ENCODE data around the gene XAGE2.
"Not testable (repeated sequence)": the region's sequence is repeated elsewhere in the genome, so short reads cannot be mapped to it uniquely, and the experiment has no call there.

XAGE2 gene, protein sequence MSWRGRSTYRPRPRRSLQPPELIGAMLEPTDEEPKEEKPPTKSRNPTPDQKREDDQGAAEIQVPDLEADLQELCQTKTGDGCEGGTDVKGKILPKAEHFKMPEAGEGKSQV

GRCh38 chrX:52368368-52369055 lies at the start of gene XAGE2:
XAGE2 (plus strand) TSS chrX:52369021; CDS start chrX:52370015, 994 bp downstream.
- no peak for DNase-seq

GRCh38 chrX:52337410-52337809 lies 31.4 kb upstream of the XAGE2 start:
- no peak for DNase-seq

DNA sequence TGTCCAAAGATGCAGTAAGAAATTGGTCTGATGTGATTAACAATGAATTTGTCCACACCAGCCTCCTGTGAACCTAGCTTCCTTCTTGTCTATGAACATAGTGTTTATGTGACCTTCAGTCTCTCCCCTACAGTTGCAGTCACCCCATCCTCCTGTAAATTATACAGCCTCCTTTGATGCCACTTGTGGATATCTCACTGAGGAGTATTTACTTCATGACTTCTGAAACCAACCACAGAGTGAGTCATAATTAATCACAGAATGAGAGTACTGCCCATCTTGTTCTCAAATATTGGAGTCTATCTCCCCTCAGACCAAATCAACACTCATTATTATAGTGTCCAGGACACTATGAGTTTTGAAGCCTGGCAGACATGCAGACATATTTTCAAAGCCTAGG lies 27.3 kb upstream of the XAGE2 start:
- DNase-seq = no peak

GRCh38 chrX:52343131-52343530 lies 25.7 kb upstream of the XAGE2 start:
- DNase-seq = not testable (repeated sequence)

- DNase-seq = peak; percentile 3
These were observed 23.4 kb upstream of the XAGE2 start for GRCh38 chrX:52345402-52345801.

GRCh38 chrX:52346174-52347165 lies 22.4 kb upstream of the XAGE2 start:
- DNase-seq = no peak

DNA sequence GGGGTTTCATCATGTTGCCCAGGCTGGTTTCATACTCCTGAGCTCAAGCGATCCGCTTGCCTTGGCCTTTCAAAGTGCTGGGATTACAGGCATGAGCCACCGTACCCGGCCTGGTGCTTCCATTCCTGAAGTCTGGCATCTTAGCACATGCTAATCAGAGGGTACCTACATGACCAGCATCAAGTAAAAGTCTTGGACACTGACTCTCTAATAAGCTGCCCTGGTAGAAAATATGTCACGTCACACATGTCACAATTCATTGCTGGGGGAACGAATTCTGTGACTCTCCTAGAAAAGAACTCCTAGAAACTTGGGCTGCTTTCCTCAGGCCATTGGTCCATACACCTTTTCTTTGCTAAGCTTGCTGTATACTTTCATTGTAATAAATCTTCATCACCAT lies 19.1 kb upstream of the XAGE2 start:
- DNase-seq = no peak

- no peak for DNase-seq
These were observed 16.3 kb upstream of the XAGE2 start for GRCh38 chrX:52352551-52352950.

DNA sequence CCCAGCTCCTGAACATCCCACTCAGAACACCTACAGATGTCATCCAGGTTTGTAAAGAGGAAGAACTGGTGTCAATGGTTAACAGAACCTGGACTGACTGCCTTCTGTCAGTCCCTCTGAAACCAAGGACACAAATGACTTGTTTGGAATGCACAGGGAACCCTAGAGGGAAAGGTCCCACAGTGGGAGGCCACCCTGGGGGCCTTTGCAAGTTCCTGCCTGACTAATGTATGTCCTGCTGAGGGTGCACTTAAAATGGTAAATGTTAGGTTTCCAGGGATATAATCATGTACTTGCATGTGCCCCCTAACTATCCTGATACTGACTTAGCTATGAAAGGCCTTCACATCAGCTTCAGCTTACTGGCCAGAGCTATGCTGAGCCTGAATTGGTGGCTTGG lies 15.0 kb upstream of the XAGE2 start:
- no peak for DNase-seq

- no peak for DNase-seq
These were observed 13.7 kb upstream of the XAGE2 start for GRCh38 chrX:52355108-52355507.

GRCh38 chrX:52359614-52360232 lies 9.1 kb upstream of the XAGE2 start:
- no peak for DNase-seq

GRCh38 chrX:52361941-52362340 lies 6.9 kb upstream of the XAGE2 start:
- no peak for DNase-seq

- DNase-seq = no peak
These were observed 5.5 kb upstream of the XAGE2 start for GRCh38 chrX:52363247-52363883.

DNA sequence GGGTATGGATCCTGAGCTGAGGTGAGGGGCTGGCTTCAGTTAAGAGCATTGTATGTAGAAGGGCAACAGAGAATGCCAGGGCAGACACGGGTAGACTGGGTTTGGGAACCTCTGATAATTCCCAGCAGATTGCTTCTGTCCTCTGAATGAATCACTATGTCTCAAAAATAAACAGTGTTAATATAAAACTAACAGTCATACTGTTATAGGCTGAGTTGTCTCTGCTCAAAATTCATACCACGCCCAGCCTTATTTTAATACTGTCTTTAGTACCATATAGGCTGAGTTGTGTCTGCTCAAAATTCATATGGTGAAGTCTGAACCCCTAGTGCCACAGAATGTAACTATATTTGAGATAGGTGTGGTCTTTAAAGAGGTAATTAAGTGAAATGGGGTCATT lies 10.0 kb downstream of the XAGE2 start:
- DNase-seq = no peak

DNA sequence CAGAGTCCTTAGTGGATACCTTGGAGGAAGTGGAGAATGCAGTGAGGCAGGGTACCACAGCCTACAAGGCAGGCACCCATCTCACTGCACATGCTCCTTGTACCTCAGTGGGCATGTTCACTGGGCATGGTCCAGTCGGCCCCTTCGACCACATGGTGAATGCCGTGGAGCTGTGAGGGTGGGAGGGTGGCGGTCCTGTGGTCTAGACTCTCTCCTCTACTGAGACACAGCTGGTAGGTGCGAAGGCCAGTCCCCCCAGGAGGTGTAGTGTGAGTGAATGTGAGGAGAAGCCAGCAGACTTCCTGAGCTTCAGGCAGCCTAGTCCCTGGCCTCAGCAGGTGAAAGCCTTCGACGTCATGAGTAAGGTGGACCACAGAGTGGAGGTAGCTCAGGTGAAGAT lies 12.2 kb downstream of the XAGE2 start:
- no peak for DNase-seq

GRCh38 chrX:52410439-52411394 lies 41.9 kb downstream of the XAGE2 start:
- no peak for DNase-seq

DNA sequence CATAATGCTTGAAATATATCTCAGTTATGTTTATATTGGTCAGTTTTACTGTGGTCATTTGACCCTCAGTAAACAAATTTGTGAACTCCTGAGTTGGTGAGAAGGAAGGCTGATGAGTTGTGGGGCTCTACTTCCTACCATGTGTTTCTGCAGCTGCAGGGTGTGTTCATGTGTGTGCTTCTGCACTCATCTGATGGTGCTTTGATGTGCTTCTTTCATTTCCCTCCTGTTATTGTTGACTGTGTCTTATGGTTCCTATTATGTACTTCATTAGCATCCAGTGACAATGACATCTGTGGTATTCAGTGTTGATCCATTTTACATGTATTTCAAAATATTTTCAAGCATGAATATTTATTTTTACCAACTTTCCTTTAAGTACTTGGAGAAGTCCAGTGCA lies 46.5 kb downstream of the XAGE2 start:
- no peak for DNase-seq

- no peak for DNase-seq
These were observed 48.0 kb downstream of the XAGE2 start for GRCh38 chrX:52416816-52417215.

DNA sequence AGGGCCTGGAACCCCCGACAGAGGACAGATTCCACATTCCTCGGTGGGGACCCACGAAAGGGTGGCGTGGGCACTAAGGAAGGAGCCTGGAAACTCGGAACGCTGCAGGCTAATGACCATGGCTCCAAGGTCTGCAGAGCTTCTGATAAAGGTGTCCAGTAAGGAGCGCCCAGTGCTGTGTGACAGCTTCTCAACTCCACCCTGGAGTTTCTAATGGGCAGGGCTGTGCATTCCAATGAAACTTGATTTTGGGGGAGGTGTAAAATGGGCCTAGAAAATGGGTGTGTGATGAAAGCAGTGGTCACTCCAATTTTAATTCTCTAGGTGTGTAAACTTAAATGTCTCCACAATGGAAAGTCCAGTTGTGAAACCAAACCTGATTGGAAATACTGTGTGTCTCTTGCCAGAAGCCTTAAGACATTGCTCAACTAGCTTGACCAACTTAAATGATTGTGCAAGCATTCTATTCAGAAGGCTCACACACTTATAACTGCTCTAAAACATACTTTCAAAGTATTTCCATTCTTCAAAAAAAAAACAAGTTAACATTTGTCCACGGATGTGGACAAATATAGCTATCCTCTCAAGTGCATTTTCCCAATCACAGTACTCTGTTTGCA lies 52.1 kb downstream of the XAGE2 start:
- no peak for DNase-seq

GRCh38 chrX:52422884-52423283 lies 54.1 kb downstream of the XAGE2 start:
- no peak for DNase-seq

DNA sequence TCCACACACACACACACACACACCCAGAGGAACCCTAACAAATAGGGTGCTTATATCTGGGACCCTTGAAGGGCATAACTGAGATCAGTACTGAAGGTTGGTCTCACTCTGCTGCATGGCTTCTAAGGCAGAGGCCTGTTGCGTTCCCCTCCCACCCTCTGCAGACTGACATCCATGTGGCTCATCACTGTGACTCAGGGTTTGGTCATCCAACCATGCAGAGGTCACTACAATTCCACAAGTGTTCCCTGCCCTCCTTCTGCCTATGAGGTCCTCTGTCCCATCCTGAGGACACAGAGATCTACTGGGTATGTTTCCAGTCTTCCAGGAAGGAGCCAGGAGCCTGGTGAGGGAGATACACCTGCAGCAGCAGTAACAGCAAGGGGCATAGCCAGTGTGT lies 55.8 kb downstream of the XAGE2 start:
- DNase-seq = no peak

Measured in NCI-H526 treated with DMSO at 0.1 percent for 48 hours (cell line).